ENCODE measurements around the gene SCN4A. TPM values are rescaled to one million over a fixed set of nuclear protein-coding genes. Genes with fewer than 3 reads are reported as not detected.

SCN4A gene
- total and polyA plus RNA-seq, 2 of the 13 experiments (the other 11 are each of a cell fraction or from before 2014, with no cell fraction given): 0.02 to 0.03 TPM

- TF ChIP-seq ZFY (CRISPR knock-in tag; IDR thresholded peaks at IDR 0.05) (peak; percentile 56; the same call in 1 of the 2 replicates), TRAFD1 (CRISPR knock-in tag; IDR thresholded peaks at IDR 0.05; ENCODE audit: borderline replicate concordance) (no peak), USF2 (IDR thresholded peaks at IDR 0.05; ENCODE audit: low read depth, low read length) (no peak), USF2 (CRISPR knock-in tag; IDR thresholded peaks at IDR 0.05; ENCODE audit: borderline replicate concordance) (no peak), ZBTB4 (CRISPR knock-in tag; IDR thresholded peaks at IDR 0.05; ENCODE audit: borderline replicate concordance) (0 out of 2 replicates have a peak, but pooled peaks have one; percentile 45), ZNF780A (CRISPR knock-in tag; IDR thresholded peaks at IDR 0.05) (no peak), ZNF136 (CRISPR knock-in tag; IDR thresholded peaks at IDR 0.05; ENCODE audit: low read depth) (no peak), ZNF251 (CRISPR knock-in tag; IDR thresholded peaks at IDR 0.05) (no peak), POGZ (CRISPR knock-in tag; IDR thresholded peaks at IDR 0.05) (no peak), ZBTB43 (CRISPR knock-in tag; conservative IDR thresholded peaks at IDR 0.05) (0 out of 2 replicates have a peak, but pooled peaks have one; percentile 31), ZBTB46 (CRISPR knock-in tag; IDR thresholded peaks at IDR 0.05; ENCODE audit: borderline replicate concordance) (no peak), ZNF317 (CRISPR knock-in tag; IDR thresholded peaks at IDR 0.05) (peak; percentile 35; the same call in 1 of the 2 replicates), ZNF224 (CRISPR knock-in tag; IDR thresholded peaks at IDR 0.05) (no peak), NCOR1 (IDR thresholded peaks at IDR 0.05; ENCODE audit: borderline replicate concordance, low read length) (no peak), MAFF (IDR thresholded peaks at IDR 0.05; ENCODE audit: low read depth, low read length) (no peak), ZNF367 (CRISPR knock-in tag; IDR thresholded peaks at IDR 0.05; ENCODE audit: borderline replicate concordance) (no peak), PBX2 (CRISPR knock-in tag; IDR thresholded peaks at IDR 0.05) (no peak)
These were observed 33.8 kb upstream of the SCN4A start (continued) for GRCh38 chr17:64006361-64007088.

Measured in HepG2 (cell line).